CD4-positive, alpha-beta T cell treated with Interleukin-15 for 1 hour (primary cell): ENCODE measurements around the gene GCNT4.

ENCODE experiments used
- DNase-seq: peaks from one replicate; pipeline ENCODE4 v3.0.0-alpha.2; 2020

GCNT4 gene

DNA sequence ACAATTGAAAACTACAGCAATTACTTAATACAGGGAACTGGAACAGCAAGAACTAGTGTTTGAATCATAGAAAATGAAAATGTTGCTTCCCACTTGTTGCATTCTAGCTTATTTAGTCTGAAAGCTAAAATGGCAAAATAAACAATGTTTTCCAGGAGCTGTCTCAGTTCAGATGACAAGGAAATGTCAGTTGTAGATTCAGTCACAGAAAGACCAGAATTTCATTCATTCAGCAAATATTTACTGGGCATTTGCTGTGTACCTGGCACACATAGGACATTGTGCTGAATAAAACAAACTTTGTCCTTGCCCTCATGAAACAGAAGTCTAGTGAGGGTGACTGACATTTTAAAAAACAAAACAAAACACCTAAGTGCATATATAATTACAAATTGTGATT is 41.5 kb downstream of the GCNT4 start:
- no peak for DNase-seq

DNA sequence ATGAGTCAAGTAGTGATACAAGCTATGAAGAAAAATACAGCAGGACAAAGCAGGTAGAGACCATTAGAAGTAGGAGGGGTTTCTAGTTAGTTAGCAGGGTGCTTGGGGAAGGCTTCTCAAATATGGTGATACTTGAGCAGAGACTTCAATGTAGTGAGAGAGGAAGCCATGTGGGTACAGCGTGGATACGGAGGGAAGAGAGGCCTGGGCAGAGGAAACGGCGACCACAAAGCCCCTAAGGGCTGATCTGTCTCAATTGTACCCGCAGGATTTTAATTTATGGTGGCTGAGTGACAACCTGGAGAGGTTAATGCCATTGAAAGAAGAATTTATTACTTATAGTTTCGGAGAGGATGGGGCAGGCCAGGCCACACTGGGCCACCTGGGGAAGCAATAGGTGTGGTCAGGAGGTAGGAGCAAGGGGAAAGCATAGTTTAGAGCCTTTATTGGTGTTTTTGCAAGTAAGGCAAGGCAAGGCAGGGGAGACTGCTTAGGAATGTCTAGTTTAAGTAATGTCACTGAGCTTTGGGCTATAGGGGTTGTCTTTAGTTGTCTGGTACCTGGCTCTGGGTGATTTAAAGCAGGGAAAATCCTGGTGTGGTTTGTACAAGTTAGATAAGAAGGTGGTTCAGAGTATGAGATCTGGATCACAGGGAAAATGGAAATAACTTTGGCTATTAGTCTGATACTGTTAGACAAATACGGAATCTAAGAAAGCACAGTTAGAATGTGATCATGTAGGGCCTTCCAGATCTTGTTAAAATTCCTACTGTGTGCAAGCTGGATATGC is 42.6 kb downstream of the GCNT4 start:
- no peak for DNase-seq

DNA sequence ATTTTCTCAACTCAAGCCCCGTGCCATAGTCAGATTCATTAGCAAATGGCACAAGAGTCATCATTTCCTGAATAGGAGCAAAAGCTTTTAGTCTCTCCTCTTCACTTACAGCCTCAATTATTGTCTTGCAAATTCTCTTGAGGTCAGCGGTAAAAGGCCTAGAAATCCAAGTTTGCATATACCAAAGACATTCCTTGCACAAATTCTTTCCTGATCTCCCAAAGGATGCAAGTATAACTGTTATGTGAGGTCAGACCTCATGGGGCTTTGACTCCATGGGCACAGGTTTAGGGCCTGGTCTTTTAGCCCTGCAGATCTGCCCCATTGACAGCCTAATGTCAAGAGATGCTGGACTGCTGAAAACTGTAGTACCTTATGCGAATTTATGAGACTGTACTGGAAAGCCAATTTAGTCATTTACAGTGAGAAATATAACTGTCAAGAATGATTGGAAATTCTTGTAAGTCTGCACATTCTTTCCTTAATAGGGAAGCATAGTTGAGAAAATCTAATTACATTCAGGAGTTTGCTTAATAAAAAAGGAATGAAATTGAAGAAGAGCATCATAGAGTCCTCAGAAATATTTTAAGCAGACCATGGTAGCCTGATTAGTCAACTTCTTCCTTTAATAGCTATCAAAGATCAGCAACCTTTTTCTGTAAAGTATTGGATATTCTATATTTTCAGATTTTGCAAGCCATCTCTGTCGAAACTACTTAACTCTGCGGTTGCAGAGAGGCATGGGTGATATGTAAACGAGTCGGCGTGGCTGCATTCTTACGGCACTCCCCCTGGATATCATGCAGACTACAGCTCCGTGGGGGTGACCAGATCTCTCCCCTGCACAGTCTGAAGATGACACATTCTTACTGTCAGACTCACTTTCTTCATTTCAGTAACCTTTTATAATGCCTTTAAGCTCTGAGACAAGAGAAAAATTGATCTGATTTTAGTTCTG is 45.2 kb downstream of the GCNT4 start:
- no peak for DNase-seq

DNA sequence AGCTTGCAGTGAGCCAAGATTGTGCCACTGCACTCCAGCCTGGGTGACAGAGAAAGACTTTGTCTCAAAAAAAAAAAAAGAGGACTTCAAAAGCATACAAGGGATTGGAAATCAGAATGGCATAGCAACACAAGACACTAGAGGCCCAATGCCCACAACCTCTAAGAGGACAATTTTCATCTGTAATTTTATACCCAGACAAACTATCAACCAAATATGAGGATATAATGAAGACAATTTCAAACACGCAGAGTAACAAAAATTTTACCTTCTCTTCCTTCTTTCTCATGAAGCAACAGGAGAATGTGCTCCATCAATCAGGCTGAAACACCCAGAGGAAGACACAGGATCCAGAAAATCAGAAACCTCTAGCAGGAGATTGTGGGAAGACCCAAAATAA is 46.8 kb downstream of the GCNT4 start:
- no peak for DNase-seq
